ENCODE results near the gene ATP6V0D1.
"Not testable (repeated sequence)": the region's sequence is repeated elsewhere in the genome, so short reads cannot be mapped to it uniquely, and the experiment has no call there.

Gene ATP6V0D1

GRCh38 chr16:67429053-67429798 is 51.7 kb downstream of the ATP6V0D1 start:
- DNase-seq (ENCODE audit: low spot score) = no peak

GRCh38 chr16:67428146-67428731 is 52.7 kb downstream of the ATP6V0D1 start:
- peak; percentile 53 for DNase-seq (ENCODE audit: low spot score)

- DNase-seq (ENCODE audit: low spot score) = no peak
Measured at GRCh38 chr16:67426950-67427349, 54.0 kb downstream of the ATP6V0D1 start.

- DNase-seq (ENCODE audit: low spot score) = no peak
Measured at GRCh38 chr16:67426022-67426421, 54.9 kb downstream of the ATP6V0D1 start.

- DNase-seq (ENCODE audit: low spot score) = no peak
Measured at GRCh38 chr16:67425580-67425979, 55.4 kb downstream of the ATP6V0D1 start.

GRCh38 chr16:67425061-67425460 is 55.9 kb downstream of the ATP6V0D1 start:
- no peak for DNase-seq (ENCODE audit: low spot score)

- DNase-seq (ENCODE audit: low spot score) = no peak
Measured at GRCh38 chr16:67424261-67424615, 56.7 kb downstream of the ATP6V0D1 start.

GRCh38 chr16:67423611-67424260 is 57.2 kb downstream of the ATP6V0D1 start:
- no peak for DNase-seq (ENCODE audit: low spot score)

- no peak for DNase-seq (ENCODE audit: low spot score)
Measured at GRCh38 chr16:67423015-67423414, 57.9 kb downstream of the ATP6V0D1 start.

- DNase-seq (ENCODE audit: low spot score) = no peak
Measured at GRCh38 chr16:67421030-67421429, 59.9 kb downstream of the ATP6V0D1 start.

- DNase-seq (ENCODE audit: low spot score) = no peak
Measured at GRCh38 chr16:67419931-67420330, 61.0 kb downstream of the ATP6V0D1 start.

- DNase-seq (ENCODE audit: low spot score) = no peak
Measured at GRCh38 chr16:67419502-67419901, 61.5 kb downstream of the ATP6V0D1 start.

- no peak for DNase-seq (ENCODE audit: low spot score)
Measured at GRCh38 chr16:67417333-67418061, 63.5 kb downstream of the ATP6V0D1 start.

GRCh38 chr16:67415872-67416793 is 64.8 kb downstream of the ATP6V0D1 start, which contains the start of gene ZDHHC1:
Gene ZDHHC1 (minus strand): TSS chr16:67416477. CDS start chr16:67407775, 8,702 bp downstream.
- peak; percentile 50 for DNase-seq (ENCODE audit: low spot score)

GRCh38 chr16:67415421-67415820 is 65.5 kb downstream of the ATP6V0D1 start:
- DNase-seq (ENCODE audit: low spot score) = not testable (repeated sequence)

- DNase-seq (ENCODE audit: low spot score) = no peak
Measured at GRCh38 chr16:67413978-67414911, 66.7 kb downstream of the ATP6V0D1 start.

GRCh38 chr16:67412294-67412693 is 68.7 kb downstream of the ATP6V0D1 start:
- DNase-seq (ENCODE audit: low spot score) = no peak

- DNase-seq (ENCODE audit: low spot score) = no peak
Measured at GRCh38 chr16:67411339-67411738, 69.6 kb downstream of the ATP6V0D1 start.

GRCh38 chr16:67409631-67410030 is 71.3 kb downstream of the ATP6V0D1 start:
- DNase-seq (ENCODE audit: low spot score) = no peak

- no peak for DNase-seq (ENCODE audit: low spot score)
Measured at GRCh38 chr16:67407788-67408452, 73.0 kb downstream of the ATP6V0D1 start.

All from LoVo (cell line).